Activated CD4-positive, alpha-beta memory T cell treated with anti-CD3 and anti-CD28 coated beads for 36 hours (primary cell): ENCODE measurements around the gene ZNF276. TPM values are rescaled to one million over a fixed set of nuclear protein-coding genes. Genes with fewer than 3 reads are reported as not detected.
"Not testable (repeated sequence)": the region's sequence is repeated elsewhere in the genome, so short reads cannot be mapped to it uniquely, and the experiment has no call there.

Experiments
- CTCF ChIA-PET: fragments of 350-600 bp; sonication (Branson Sonifier 250); formaldehyde crosslinking; loops from one replicate; lab custom pipeline; 2021; ENCODE audit warnings: antibody characterized with exemption, inconsistent platforms; lab: Charles Lee
- POLR2A ChIA-PET: fragments of 350-600 bp; sonication (Branson Sonifier 250); formaldehyde crosslinking; loops from one replicate; lab custom pipeline; 2021; ENCODE audit warnings: antibody characterized with exemption; lab: Charles Lee
- DNase-seq: peaks from one replicate; pipeline ENCODE4 v3.0.0-alpha.2; 2020
- H3K27ac Mint-ChIP-seq: one replicate; pipeline ENCODE4 v1.8.0; 2021; ENCODE audit warnings: mixed read lengths
- H3K27me3 Mint-ChIP-seq: one replicate; pipeline ENCODE4 v1.8.0; 2021; ENCODE audit warnings: mixed read lengths
- H3K36me3 Mint-ChIP-seq: one replicate; pipeline ENCODE4 v1.8.0; 2021; ENCODE audit warnings: mixed read lengths
- H3K4me1 Mint-ChIP-seq: one replicate; pipeline ENCODE4 v1.8.0; 2021; ENCODE audit warnings: low read depth, mixed read lengths
- H3K4me3 Mint-ChIP-seq: one replicate; pipeline ENCODE4 v1.8.0; 2021; ENCODE audit warnings: mild to moderate bottlenecking, mixed read lengths
- H3K9me3 Mint-ChIP-seq: one replicate; pipeline ENCODE4 v1.8.0; 2021; ENCODE audit warnings: mixed read lengths
- intact Hi-C: fragments of 100-400 bp; cut with micrococcal nuclease; formaldehyde crosslinking; loops from one replicate; pipeline ENCODE4 v1.15.1; 2023
- total RNA-seq, 2 experiments: library from RNA; stranded (reverse); gene quantifications; one replicate each; pipeline ENCODE4 v1.2.3, GENCODE V29; 2021

The ZNF276 gene
- total RNA-seq, 2 experiments from 2014 or later, result 22.1 to 25.6 TPM

- POLR2A ChIA-PET, result interaction anchor here (0.6 kb wide), 1 partner anchor 995 kb away, joined by 3 read pairs; no protein-coding TSS in a partner anchor
- no peak overlapping the region for H3K27ac Mint-ChIP-seq
- H3K4me1 Mint-ChIP-seq, result peaks cover 22% of the 10 kb centered on the region
These were observed 23.6 kb upstream of the ZNF276 start for GRCh38 chr16:89697616-89698331.

GRCh38 chr16:89698717-89699116 lies 22.6 kb upstream of the ZNF276 start:
- H3K9me3 Mint-ChIP-seq, H3K27ac Mint-ChIP-seq, H3K4me3 Mint-ChIP-seq, DNase-seq, intact Hi-C loops, H3K36me3 Mint-ChIP-seq, H3K27me3 Mint-ChIP-seq: not testable (repeated sequence)
- ChIA-PET POLR2A (interaction anchor here (0.6 to 3.0 kb wide), 2 partner anchors 175 to 996 kb away, joined by 3 to 13 read pairs; partner anchors contain the start of gene TCF25), CTCF (interaction anchor here (0.6 to 6.3 kb wide), 10 partner anchors 11 to 212 kb away, joined by 3 to 81 read pairs (median 14); partner anchors contain the start of genes CDK10 and TCF25)
- peaks cover 22% of the 10 kb centered on the region for H3K4me1 Mint-ChIP-seq

More at GRCh38 chr16:89697616-89698331, 23.6 kb upstream of the ZNF276 start:
- no peaks in the 10 kb centered on the region for H3K27me3 Mint-ChIP-seq
- DNase-seq, result no peak
- peaks cover 8% of the 10 kb centered on the region for H3K36me3 Mint-ChIP-seq
- no peaks in the 10 kb centered on the region for H3K9me3 Mint-ChIP-seq
- CTCF ChIA-PET, result interaction anchor here (1.6 to 6.3 kb wide), 3 partner anchors 95 to 164 kb away, joined by 5 to 81 read pairs (median 38); no protein-coding TSS in a partner anchor
- intact Hi-C loops, result no loop called here
- no peak overlapping the region for H3K4me3 Mint-ChIP-seq

GRCh38 chr16:89699629-89700099 lies 21.7 kb upstream of the ZNF276 start:
- not testable (repeated sequence) for DNase-seq, H3K27me3 Mint-ChIP-seq, H3K36me3 Mint-ChIP-seq, H3K9me3 Mint-ChIP-seq
- POLR2A ChIA-PET, result interaction anchor here (1.0 to 3.0 kb wide), 4 partner anchors 13 to 174 kb away, joined by 3 to 13 read pairs (median 10); partner anchors contain the start of genes CDK10 and TCF25
- H3K27ac Mint-ChIP-seq, result peak overlapping the region; percentile 23
- peak overlapping the region; percentile 72 for H3K4me3 Mint-ChIP-seq
- CTCF ChIA-PET, result interaction anchor here (0.8 to 6.3 kb wide), 39 partner anchors 10 to 224 kb away, joined by 3 to 81 read pairs (median 5); partner anchors contain the start of genes CDK10, CHMP1A, CPNE7 and SPATA33
- intact Hi-C loops, result loop anchor here (1.0 to 5.0 kb wide), 7 partner anchors 13 to 223 kb away; partner anchors contain the start of genes CDK10 and TUBB3
- peaks cover 22% of the 10 kb centered on the region for H3K4me1 Mint-ChIP-seq

GRCh38 chr16:89700100-89700648 lies 21.2 kb upstream of the ZNF276 start:
- H3K27me3 Mint-ChIP-seq, result no peaks in the 10 kb centered on the region
- no peaks in the 10 kb centered on the region for H3K36me3 Mint-ChIP-seq
- peak; percentile 98 for DNase-seq
- ChIA-PET CTCF (interaction anchor here (0.7 to 6.3 kb wide), 44 partner anchors 9 to 247 kb away, joined by 3 to 81 read pairs (median 4); partner anchors contain the start of genes CDK10, CHMP1A, CPNE7 and SPATA33), POLR2A (interaction anchor here (0.6 to 3.0 kb wide), 5 partner anchors 14 to 173 kb away, joined by 3 to 13 read pairs (median 7); partner anchors contain the start of genes CDK10 and TCF25)
- peak overlapping the region; percentile 23 for H3K27ac Mint-ChIP-seq
- H3K4me3 Mint-ChIP-seq, result peak overlapping the region; percentile 72
- intact Hi-C loops, result loop anchor here (1.0 to 5.0 kb wide), 7 partner anchors 14 to 222 kb away; partner anchors contain the start of genes CDK10 and TUBB3
- H3K9me3 Mint-ChIP-seq, result no peaks in the 10 kb centered on the region
- H3K4me1 Mint-ChIP-seq, result peaks cover 22% of the 10 kb centered on the region

- POLR2A ChIA-PET, result interaction anchor here (0.6 to 3.0 kb wide), 5 partner anchors 14 to 173 kb away, joined by 3 to 13 read pairs (median 7); partner anchors contain the start of genes CDK10 and TCF25
- no peaks in the 10 kb centered on the region for H3K27me3 Mint-ChIP-seq
- CTCF ChIA-PET, result interaction anchor here (0.7 to 6.3 kb wide), 40 partner anchors 9 to 247 kb away, joined by 3 to 81 read pairs (median 5); partner anchors contain the start of genes CDK10, CHMP1A, CPNE7 and SPATA33
- H3K9me3 Mint-ChIP-seq, result no peaks in the 10 kb centered on the region
- intact Hi-C loops, result loop anchor here (1.0 to 5.0 kb wide), 8 partner anchors 15 to 221 kb away; partner anchors contain the start of genes CDK10, TUBB3 and ZNF276
- peaks cover 20% of the 10 kb centered on the region for H3K4me1 Mint-ChIP-seq
- DNase-seq, result peak; percentile 74
- peak overlapping the region; percentile 72 for H3K4me3 Mint-ChIP-seq
- peak overlapping the region; percentile 62 for H3K27ac Mint-ChIP-seq
- no peaks in the 10 kb centered on the region for H3K36me3 Mint-ChIP-seq
These were observed 20.5 kb upstream of the ZNF276 start for GRCh38 chr16:89700649-89701424.

GRCh38 chr16:89701425-89702406 lies 19.6 kb upstream of the ZNF276 start, which contains the start of gene SPATA2L:
Gene SPATA2L, minus strand, starts transcription at chr16:89701705. Its CDS starts 473 bp downstream, at chr16:89701232.
- no peaks in the 10 kb centered on the region for H3K9me3 Mint-ChIP-seq

GRCh38 chr16:89704281-89704680 lies 17.1 kb upstream of the ZNF276 start:
- H3K4me1 Mint-ChIP-seq, result peaks cover 14% of the 10 kb centered on the region
- H3K27ac Mint-ChIP-seq, result no peak overlapping the region
- ChIA-PET POLR2A (no interaction called here), CTCF (interaction anchor here (1.5 to 6.3 kb wide), 3 partner anchors 88 to 168 kb away, joined by 4 to 96 read pairs (median 54); partner anchors contain the start of gene TCF25)
- H3K36me3 Mint-ChIP-seq, result no peaks in the 10 kb centered on the region
- no peak for DNase-seq
- no peaks in the 10 kb centered on the region for H3K27me3 Mint-ChIP-seq
- intact Hi-C loops, result loop anchor here (5.0 kb wide), 3 partner anchors 33 to 218 kb away; partner anchors contain the start of gene TUBB3
- H3K4me3 Mint-ChIP-seq, result no peak overlapping the region
- H3K9me3 Mint-ChIP-seq, result no peaks in the 10 kb centered on the region

More at GRCh38 chr16:89701425-89702406, 19.6 kb upstream of the ZNF276 start, which contains the start of gene SPATA2L:
- peak within 1 kb of the TSS; percentile 62 for H3K27ac Mint-ChIP-seq
- H3K36me3 Mint-ChIP-seq, result no peaks in the 10 kb centered on the region
- H3K27me3 Mint-ChIP-seq, result no peaks in the 10 kb centered on the region
- ChIA-PET POLR2A (interaction anchor here (2.6 to 3.0 kb wide), 2 partner anchors 15 to 172 kb away, joined by 12 to 13 read pairs; partner anchors contain the start of genes CDK10 and TCF25), CTCF (interaction anchor here (1.3 to 6.3 kb wide), 14 partner anchors 13 to 246 kb away, joined by 3 to 81 read pairs (median 10); partner anchors contain the start of genes CDK10 and VPS9D1)
- H3K4me3 Mint-ChIP-seq, result peak within 1 kb of the TSS; percentile 72
- DNase-seq, result peak; percentile 98
- peaks cover 18% of the 10 kb centered on the region for H3K4me1 Mint-ChIP-seq
- intact Hi-C loops, result loop anchor here (1.0 to 5.0 kb wide), 5 partner anchors 20 to 221 kb away; partner anchors contain the start of genes TUBB3 and ZNF276

GRCh38 chr16:89705006-89705405 lies 16.3 kb upstream of the ZNF276 start:
- intact Hi-C loops, result no loop called here

GRCh38 chr16:89706518-89707260 lies 14.6 kb upstream of the ZNF276 start:
- H3K27ac Mint-ChIP-seq, result no peak overlapping the region
- intact Hi-C loops, result loop anchor here (1.0 kb wide), 1 partner anchor 87 kb away; no protein-coding TSS in a partner anchor
- POLR2A ChIA-PET, result interaction anchor here (1.0 to 1.1 kb wide), 2 partner anchors 154 to 166 kb away, joined by 5 read pairs; partner anchors contain the start of gene TCF25

More at GRCh38 chr16:89705006-89705405, 16.3 kb upstream of the ZNF276 start:
- H3K27ac Mint-ChIP-seq, result no peak overlapping the region
- ChIA-PET POLR2A (no interaction called here), CTCF (interaction anchor here (0.9 to 6.3 kb wide), 13 partner anchors 13 to 317 kb away, joined by 3 to 96 read pairs (median 11); partner anchors contain the start of gene TCF25)
- H3K27me3 Mint-ChIP-seq, result no peaks in the 10 kb centered on the region
- no peaks in the 10 kb centered on the region for H3K9me3 Mint-ChIP-seq
- no peak for DNase-seq
- no peaks in the 10 kb centered on the region for H3K36me3 Mint-ChIP-seq
- no peak overlapping the region for H3K4me3 Mint-ChIP-seq
- peaks cover 11% of the 10 kb centered on the region for H3K4me1 Mint-ChIP-seq

More at GRCh38 chr16:89706518-89707260, 14.6 kb upstream of the ZNF276 start:
- no peak overlapping the region for H3K4me3 Mint-ChIP-seq
- H3K27me3 Mint-ChIP-seq, result no peaks in the 10 kb centered on the region
- no peaks in the 10 kb centered on the region for H3K36me3 Mint-ChIP-seq
- peaks cover 9% of the 10 kb centered on the region for H3K4me1 Mint-ChIP-seq
- no peak for DNase-seq
- CTCF ChIA-PET, result interaction anchor here (0.8 to 6.3 kb wide), 27 partner anchors 8 to 376 kb away, joined by 3 to 96 read pairs (median 6); partner anchors contain the start of gene TCF25
- no peaks in the 10 kb centered on the region for H3K9me3 Mint-ChIP-seq
